Measurements from ENCODE around the gene TRIM16.
"Not testable (repeated sequence)": the region's sequence is repeated elsewhere in the genome, so short reads cannot be mapped to it uniquely, and the experiment has no call there.

DNA sequence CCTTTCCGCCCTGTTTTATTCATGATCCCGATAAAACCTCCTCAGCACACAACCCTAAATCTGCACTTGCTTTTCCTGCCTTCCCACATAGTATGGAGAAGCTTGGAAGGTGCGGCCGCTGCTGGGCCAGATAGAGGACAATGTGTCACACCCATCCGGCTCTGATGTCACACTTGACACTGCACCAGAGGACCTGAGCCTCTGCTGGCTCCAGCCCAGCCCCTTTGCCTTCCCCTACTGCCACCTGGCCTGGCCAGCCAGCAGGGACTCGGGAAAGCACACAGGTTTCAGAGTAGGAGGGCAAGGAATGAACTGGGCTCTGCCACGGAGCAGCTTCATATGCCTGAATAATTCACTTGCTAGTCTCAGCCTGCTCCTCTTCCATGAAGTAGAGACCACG is 62.0 kb downstream of the TRIM16 start:
- not testable (repeated sequence) for TF ChIP-seq CTCF, EZH2phosphoT487, EZH2 (IDR thresholded peaks at IDR 0.05)

Data from neural progenitor cell (in vitro differentiated cells).